PC-9 (cell line): ENCODE data around the gene ASB10. TPM values are rescaled to one million over a fixed set of nuclear protein-coding genes. Genes with fewer than 3 reads are reported as not detected.

Experiments
- BruUV-seq: library from RNA; stranded (reverse); fragments of 400-500 nt; replicated peaks from 2 replicates; lab custom pipeline; 2021; lab: Mats Ljungman, UMichigan
- CTCF ChIA-PET: fragments of 300-600 bp; sonication (Branson Sonifier 250); formaldehyde crosslinking; loops from one replicate; lab custom pipeline; 2022; ENCODE audit warnings: antibody characterized with exemption; lab: Charles Lee
- POLR2A ChIA-PET: fragments of 300-600 bp; sonication (Branson Sonifier 250); formaldehyde crosslinking; loops from one replicate; lab custom pipeline; 2022; ENCODE audit warnings: antibody characterized with exemption; ENCODE audit not compliant: unreplicated experiment; lab: Charles Lee
- DNase-seq, 2 experiments: peaks; one replicate each; pipeline versions ENCODE4 v3.0.0 to v3.0.0-alpha.2; 2015 to 2022; ENCODE audit warnings: mixed read lengths in 1 of 2
- H2AFZ ChIP-seq: fragments of 200-600 bp; sonication (generic); 2 replicates; pipeline ENCODE4 v1.8.1; 2017; ENCODE audit warnings: antibody characterized with exemption
- H3F3A ChIP-seq: fragments of 200-600 bp; sonication (generic); 2 replicates; pipeline ENCODE4 v1.8.1; 2017; ENCODE audit warnings: antibody characterized with exemption, mild to moderate bottlenecking, low read depth; ENCODE audit not compliant: insufficient read depth
- H3K27ac ChIP-seq: fragments of 200-600 bp; sonication (generic); 2 replicates; pipeline ENCODE4 v1.6.1; 2016; ENCODE audit warnings: mixed run types
- H3K27me3 ChIP-seq: fragments of 200-600 bp; sonication (generic); 2 replicates; pipeline ENCODE4 v1.6.1; 2016; ENCODE audit warnings: low read depth, mixed run types; ENCODE audit not compliant: insufficient read depth
- H3K36me3 ChIP-seq: fragments of 200-600 bp; sonication (generic); 2 replicates; pipeline ENCODE4 v1.6.1; 2016; ENCODE audit warnings: low read depth, mixed run types
- H3K4me1 ChIP-seq: fragments of 200-600 bp; sonication (generic); replicated peaks from 2 replicates; pipeline ENCODE4 v1.6.1; 2016; ENCODE audit warnings: mixed run types; ENCODE audit not compliant: insufficient read depth
- H3K4me2 ChIP-seq: fragments of 200-600 bp; sonication (generic); 2 replicates; pipeline ENCODE4 v1.6.1; 2017; ENCODE audit warnings: mixed run types
- H3K4me3 ChIP-seq: fragments of 200-600 bp; sonication (generic); 2 replicates; pipeline ENCODE4 v1.6.1; 2016; ENCODE audit warnings: mixed run types
- H3K79me2 ChIP-seq: fragments of 200-600 bp; sonication (generic); 2 replicates; pipeline ENCODE4 v1.6.1; 2017; ENCODE audit warnings: low read depth, mixed run types
- H3K9me2 ChIP-seq: fragments of 200-600 bp; sonication (generic); 2 replicates; pipeline ENCODE4 v1.8.1; 2017; ENCODE audit warnings: mild to moderate bottlenecking; ENCODE audit not compliant: insufficient read depth
- H3K9me3 ChIP-seq: fragments of 200-600 bp; sonication (generic); 2 replicates; pipeline ENCODE4 v1.8.1; 2016; ENCODE audit warnings: low read depth; ENCODE audit not compliant: insufficient read depth
- H4K20me1 ChIP-seq: fragments of 200-600 bp; sonication (generic); 2 replicates; pipeline ENCODE4 v1.8.1; 2017; ENCODE audit not compliant: insufficient read depth
- CTCF ChIP-seq: fragments of 200-600 bp; sonication (generic); conservative IDR thresholded peaks from 2 replicates; pipeline ENCODE4 v1.6.1; 2017; ENCODE audit warnings: mixed run types, antibody characterized with exemption, mild to moderate bottlenecking, moderate library complexity
- EZH2 ChIP-seq: fragments of 200-600 bp; sonication (generic); IDR thresholded peaks from 2 replicates; pipeline ENCODE4 v1.8.0; 2017; ENCODE audit warnings: antibody characterized with exemption, low read depth
- intact Hi-C: fragments of 100-400 bp; cut with micrococcal nuclease; formaldehyde crosslinking; loops from one replicate; pipeline ENCODE4 v1.10.0; 2022; ENCODE audit not compliant: unreplicated experiment
- total RNA-seq: library from RNA; stranded (reverse); gene quantifications from 2 replicates; pipeline ENCODE4 v1.2.3, GENCODE V29; 2021

ASB10 gene
- total RNA-seq, 1 experiment from 2014 or later = not detected

- intact Hi-C loops = no loop called here
- Histone ChIP-seq H2AFZ (no peak overlapping the region), H3K36me3 (no peaks in the 10 kb centered on the region), H3K9me2 (no peaks in the 10 kb centered on the region), H3K27ac (no peak overlapping the region), H3K9me3 (no peaks in the 10 kb centered on the region), H3K79me2 (no peaks in the 10 kb centered on the region), H3K4me1 (no peaks in the 10 kb centered on the region), H4K20me1 (no peaks in the 10 kb centered on the region; the same call in 1 of the 2 replicates), H3K4me3 (no peak overlapping the region), H3F3A (peaks cover 2% of the 10 kb centered on the region; the same call in 1 of the 2 replicates), H3K4me2 (no peak overlapping the region), H3K27me3 (no peaks in the 10 kb centered on the region)
- no TSS peak for BruUV-seq
- TF ChIP-seq CTCF (no peak), EZH2 (no peak)
- ChIA-PET POLR2A (no interaction called here), CTCF (no interaction called here)
- DNase-seq = no peak
Measured at GRCh38 chr7:151143261-151144015, 43.6 kb downstream of the ASB10 start.

- intact Hi-C loops = no loop called here
- Histone ChIP-seq H2AFZ (no peak overlapping the region), H3K9me2 (no peaks in the 10 kb centered on the region), H3K36me3 (no peaks in the 10 kb centered on the region), H3F3A (peaks cover 2% of the 10 kb centered on the region; the same call in 1 of the 2 replicates), H3K27ac (no peak overlapping the region), H3K4me3 (no peak overlapping the region), H3K79me2 (no peaks in the 10 kb centered on the region), H3K4me1 (no peaks in the 10 kb centered on the region), H3K4me2 (no peak overlapping the region), H3K27me3 (no peaks in the 10 kb centered on the region), H4K20me1 (no peaks in the 10 kb centered on the region; the same call in 1 of the 2 replicates), H3K9me3 (no peaks in the 10 kb centered on the region)
- no TSS peak for BruUV-seq
- ChIA-PET POLR2A (no interaction called here), CTCF (no interaction called here)
- TF ChIP-seq CTCF (no peak), EZH2 (no peak)
- no peak for DNase-seq
Measured at GRCh38 chr7:151142686-151143040, 44.4 kb downstream of the ASB10 start.

GRCh38 chr7:151141855-151142685 lies 45.0 kb downstream of the ASB10 start:
- H3K36me3 ChIP-seq = no peaks in the 10 kb centered on the region
- BruUV-seq = no TSS peak
- intact Hi-C loops = no loop called here
- ChIA-PET CTCF (no interaction called here), POLR2A (no interaction called here)
- H3K4me1 ChIP-seq = no peaks in the 10 kb centered on the region
- no peak overlapping the region for H3K4me3 ChIP-seq
- no peaks in the 10 kb centered on the region for H3K79me2 ChIP-seq
- H3K27me3 ChIP-seq = no peaks in the 10 kb centered on the region
- H2AFZ ChIP-seq = no peak overlapping the region
- no peak overlapping the region for H3K27ac ChIP-seq
- no peaks in the 10 kb centered on the region for H3K9me2 ChIP-seq
- no peak overlapping the region for H3K4me2 ChIP-seq
- DNase-seq = no peak
- TF ChIP-seq CTCF (no peak), EZH2 (no peak)
- no peaks in the 10 kb centered on the region; the same call in 1 of the 2 replicates for H4K20me1 ChIP-seq
- H3F3A ChIP-seq = peaks cover 2% of the 10 kb centered on the region; the same call in 1 of the 2 replicates
- H3K9me3 ChIP-seq = no peaks in the 10 kb centered on the region
